Pulmonary artery endothelial cell (primary cell): ENCODE data around the gene NELFB. TPM values are rescaled to one million over a fixed set of nuclear protein-coding genes. Genes with fewer than 3 reads are reported as not detected.

Experiments used
- DNase-seq: peaks from one replicate; pipeline ENCODE4 v3.0.0-alpha.2; 2011; ENCODE audit warnings: low read depth, low spot score
- total RNA-seq: library from RNA; depleted of rRNA; stranded (reverse); fragments of >200 nt; gene quantifications from 2 replicates; pipeline ENCODE4 v1.2.3, GENCODE V29; 2014

Gene NELFB
- total RNA-seq, 1 donor from 2014 or later, result 78.1 TPM

DNA sequence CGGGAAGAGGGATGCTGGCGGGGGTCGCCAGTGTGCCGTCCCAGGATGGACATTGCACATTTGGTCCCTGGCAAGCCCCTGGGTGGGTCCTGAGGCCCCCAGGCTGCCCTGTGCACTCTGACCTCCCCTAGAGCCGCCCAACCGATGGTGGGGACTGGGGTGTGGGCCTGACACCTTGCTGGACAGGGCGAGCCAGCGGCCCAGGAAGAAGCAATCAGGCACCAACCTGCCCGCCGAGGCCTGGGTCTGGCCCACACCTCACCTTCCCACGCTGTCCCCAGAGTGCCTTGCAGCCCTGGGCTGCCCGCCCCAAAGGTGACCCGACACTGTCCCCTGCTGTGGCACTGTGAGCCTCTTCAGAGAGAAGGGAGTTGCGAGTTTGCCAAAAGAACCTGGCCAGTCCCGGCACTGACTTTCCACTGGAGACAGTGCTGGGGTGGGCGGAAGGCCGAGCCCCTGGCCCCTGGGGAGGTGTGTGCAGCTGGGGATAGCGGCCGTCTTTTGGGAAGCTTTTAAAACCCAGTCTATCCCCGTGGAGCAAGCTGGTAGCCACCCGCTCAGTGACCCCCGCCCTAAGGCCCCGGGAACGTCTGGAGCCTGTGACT is 58.9 kb downstream of the NELFB start:
- no peak for DNase-seq

DNA sequence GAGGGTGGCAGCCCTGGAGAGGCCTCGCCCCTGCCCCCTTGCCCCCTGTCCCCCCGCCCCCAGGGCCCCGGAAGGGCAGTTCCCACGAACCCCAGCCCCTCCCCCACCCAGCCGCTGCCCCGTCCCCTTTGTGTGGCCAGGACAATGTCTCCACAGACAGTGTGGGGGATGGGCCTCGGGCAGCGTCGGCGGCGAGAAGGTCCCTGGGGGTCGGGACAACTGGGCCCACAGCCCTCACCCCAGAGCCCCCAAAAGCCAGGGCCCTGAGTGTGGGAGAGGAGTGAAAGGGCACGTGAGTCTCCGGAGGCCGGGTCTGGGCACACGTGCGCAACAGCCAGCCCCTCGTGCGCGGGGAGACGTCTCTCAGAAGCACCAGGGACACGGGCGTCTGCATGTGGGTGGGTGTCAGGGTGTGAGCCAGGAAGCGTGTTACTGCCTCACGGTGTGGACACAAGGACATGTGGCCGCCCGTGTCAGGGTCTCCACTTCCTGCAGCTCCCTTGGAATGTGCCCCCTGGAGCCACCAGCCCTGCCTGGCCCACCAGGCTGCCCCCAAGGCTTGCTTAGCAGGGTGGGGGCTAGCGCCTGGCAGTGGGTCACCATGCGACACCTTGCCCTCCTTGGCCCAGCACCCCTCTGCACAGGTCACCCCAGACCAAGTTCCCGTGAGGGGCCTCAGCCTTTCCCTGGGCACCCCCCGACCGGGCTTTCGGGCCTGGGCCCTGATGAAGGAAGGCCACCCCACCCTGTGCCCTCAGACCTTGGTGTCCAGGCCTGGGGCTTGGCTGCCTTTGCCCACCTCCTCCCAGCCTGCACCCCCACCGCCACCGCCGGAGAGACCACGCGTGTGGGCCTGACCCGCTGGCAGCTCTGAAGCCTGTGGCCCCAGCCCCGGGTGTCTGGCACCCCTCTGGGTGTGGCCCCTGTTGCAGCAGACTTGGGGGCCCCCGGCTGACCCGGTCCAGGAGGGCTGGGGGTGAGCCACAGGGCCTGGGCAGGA is 59.7 kb downstream of the NELFB start:
- no peak for DNase-seq

DNA sequence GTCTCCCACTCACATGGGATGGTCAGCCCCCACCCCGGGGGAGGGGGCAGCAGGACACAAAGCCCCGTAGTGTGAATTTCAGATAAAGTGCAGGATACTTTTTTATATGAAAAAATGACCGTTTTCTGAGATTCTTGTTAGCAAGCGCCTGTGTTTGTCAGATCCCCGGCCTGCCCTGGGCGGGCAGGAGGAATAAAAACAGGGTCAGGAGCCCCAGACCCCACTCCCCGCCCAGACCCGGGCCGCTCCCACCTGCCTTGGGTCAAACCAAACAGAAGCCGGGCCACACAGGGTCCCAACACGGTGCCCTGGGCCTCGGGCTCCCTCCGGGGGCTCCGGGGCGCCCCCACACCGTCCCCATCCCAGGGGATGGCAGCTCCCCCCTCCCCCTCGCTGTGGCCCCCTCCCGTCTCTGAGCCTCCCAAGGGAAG is 60.5 kb downstream of the NELFB start:
- DNase-seq, result no peak

DNA sequence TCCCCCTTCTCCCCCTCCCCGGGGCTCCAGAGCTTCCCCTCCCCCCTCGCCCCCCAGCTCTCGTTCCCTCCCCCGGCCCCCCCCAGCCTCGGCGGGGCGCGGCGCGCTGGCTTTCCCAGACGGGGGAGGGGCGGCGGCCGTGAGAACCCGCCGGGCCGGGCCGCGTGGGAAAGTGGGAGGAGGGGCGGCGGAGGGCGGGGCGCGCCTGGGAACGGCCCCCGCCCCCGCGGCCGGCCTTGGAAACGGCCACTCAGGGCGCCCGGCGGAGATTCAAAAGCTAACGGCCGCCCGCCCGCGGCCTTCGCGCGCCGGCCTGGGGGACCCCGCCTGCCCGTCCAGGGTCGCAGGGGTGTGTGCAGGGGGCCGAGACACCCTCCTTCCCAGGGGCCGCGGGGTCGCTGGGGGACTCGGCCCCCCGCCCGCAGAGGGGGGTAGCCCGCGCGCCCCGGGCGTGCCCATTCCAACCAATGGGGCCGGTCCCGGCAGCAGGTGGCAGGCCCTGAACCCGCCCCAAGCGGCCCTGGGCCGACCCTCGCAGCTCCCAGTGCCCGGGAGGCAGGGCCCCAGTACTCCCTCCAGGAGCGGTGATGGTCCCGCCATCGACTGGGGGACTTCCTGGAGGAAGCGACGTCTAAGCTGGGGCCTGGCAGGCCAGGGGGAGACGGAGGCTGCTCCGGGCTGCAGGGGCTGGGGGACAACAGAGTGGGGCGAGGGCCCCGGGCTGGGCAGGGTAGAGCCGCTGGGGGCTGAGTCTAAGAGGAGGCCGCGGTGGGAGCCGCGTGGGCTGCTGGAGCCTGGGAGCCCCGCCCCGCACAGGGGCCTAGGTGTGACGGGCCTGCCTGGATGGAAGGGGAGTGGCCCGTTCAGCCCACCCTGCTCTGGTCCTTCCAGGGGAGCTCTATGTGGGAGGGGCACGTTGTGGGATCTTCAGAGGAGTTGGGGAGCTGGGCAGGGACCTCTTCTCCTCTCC is 61.2 kb downstream of the NELFB start:
- no peak for DNase-seq

DNA sequence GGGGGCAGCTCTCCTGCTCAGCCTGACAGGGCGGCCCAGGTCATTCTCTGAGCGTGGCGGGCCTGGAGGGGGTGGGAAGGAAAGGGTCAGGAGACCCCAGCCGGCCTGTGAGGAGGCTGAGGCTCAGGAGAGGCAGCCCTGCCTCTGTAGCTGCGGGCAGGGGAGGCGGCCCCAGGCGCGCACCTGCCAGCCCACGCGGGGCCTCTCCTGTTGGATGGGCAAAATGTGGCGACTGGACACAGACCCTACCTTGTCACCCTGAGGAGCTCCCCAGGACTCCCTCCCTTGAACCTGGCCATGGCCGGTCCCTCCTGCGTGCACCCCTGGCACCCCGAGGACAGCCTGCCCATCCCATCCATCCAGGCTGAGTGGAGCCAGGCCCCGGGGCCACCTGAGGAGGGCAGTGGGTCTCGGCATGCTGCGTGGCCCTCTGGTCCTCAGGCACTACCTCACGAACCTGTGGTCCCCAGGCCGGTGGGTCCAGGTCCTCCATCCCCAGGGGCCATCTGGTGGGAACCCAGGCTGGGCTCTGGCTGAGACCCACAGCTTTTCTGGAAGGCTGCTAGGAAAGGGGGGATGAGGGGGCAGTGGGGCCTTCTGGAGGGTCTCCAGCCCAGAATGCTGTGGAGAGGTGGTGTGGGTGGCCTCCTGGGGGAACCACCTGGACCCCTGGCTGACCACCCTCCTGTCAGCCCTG is 62.0 kb downstream of the NELFB start:
- no peak for DNase-seq

DNA sequence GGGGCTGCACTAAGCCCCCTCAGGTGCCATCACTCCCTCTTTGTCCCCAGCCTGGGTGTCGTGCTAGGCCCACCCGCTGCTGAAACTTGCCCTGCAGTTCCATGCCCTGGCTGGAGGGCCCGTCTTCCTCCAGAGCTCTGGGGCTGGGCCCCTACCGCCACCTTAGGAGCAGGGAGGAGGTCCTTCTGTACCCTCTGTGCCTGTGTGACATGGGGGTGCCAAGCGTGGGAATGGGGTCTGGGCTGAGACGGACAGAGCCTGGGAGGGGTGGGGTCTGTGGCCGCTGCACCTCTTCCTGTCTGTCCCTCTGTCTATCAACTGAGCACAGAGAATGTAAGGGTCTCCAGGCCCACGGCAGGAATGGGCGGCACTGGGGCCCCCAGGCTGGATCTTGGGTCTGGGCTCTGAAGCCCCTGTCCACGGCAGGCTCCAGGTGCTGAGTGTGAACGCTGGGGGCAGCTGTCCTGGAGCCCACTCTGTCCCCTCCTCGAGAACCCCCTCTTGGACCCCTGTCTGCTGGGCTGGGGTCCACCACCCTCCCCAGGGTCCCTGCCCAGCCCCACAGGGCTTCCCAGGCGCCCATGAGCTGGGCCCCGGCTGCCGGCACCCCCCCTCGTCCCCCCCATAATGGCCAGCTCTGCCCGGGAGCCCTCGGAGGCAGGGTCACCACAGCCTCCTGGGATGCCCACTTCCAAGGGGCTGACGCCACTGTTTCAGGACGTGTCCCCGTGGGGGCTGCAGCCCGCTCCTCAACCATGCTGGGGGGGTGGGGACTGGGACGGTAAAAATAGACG is 62.8 kb downstream of the NELFB start:
- DNase-seq, result no peak

DNA sequence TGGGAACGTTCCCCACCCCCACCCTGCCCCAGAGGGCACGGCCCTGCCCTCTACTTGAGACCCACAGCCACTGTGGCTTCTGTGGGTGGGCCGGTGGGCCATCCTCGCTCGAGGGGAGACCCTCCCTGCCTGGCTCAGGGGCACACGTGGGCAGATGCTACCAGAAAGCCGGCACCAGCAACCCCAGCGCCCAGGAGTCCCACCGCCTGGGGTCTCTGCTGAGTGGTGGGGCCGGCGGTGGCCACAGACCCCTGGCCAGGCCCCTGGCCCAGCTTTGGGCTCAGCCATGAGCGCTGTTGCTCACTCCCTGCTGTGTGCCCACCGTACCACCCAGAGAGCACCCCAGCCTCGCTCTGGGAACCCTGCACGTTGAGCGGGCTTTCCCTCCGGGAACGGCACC is 63.5 kb downstream of the NELFB start:
- no peak for DNase-seq

DNA sequence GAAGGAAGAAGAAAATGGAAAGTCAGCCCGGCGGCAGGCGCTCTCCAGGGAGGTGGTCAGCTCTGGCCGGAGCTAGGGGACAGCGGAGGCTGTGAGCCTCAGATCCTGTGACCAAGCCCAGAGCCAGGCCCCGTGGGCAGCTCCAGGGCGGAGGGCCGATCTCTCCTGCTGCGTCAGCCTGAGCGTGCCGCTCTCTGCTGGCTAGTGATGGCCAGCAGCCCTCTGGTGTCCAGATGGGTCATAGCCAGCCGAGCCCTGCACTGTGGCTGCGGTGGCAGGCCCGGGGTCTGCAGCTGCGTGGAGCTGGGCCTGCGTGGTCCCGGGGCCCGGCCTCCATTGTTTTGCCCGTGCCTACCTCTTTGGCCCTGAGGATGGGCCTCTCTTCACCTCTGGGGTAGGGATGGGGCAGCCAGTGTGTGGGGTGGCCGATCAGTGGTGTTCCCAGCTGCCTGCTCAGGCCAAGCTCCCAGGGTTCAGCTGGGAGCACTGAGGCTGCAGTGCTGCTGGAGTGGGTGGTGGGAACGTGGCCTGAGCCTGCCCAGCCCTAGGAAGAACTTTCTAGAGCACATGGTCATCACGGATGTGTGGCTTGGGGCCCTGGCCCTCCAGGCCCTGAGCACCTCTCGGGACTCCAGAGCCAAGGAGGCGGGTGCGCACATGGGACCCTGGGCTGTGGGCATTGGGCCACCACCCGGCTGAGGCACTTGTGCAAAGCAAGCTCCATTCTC is 64.0 kb downstream of the NELFB start:
- DNase-seq, result no peak

DNA sequence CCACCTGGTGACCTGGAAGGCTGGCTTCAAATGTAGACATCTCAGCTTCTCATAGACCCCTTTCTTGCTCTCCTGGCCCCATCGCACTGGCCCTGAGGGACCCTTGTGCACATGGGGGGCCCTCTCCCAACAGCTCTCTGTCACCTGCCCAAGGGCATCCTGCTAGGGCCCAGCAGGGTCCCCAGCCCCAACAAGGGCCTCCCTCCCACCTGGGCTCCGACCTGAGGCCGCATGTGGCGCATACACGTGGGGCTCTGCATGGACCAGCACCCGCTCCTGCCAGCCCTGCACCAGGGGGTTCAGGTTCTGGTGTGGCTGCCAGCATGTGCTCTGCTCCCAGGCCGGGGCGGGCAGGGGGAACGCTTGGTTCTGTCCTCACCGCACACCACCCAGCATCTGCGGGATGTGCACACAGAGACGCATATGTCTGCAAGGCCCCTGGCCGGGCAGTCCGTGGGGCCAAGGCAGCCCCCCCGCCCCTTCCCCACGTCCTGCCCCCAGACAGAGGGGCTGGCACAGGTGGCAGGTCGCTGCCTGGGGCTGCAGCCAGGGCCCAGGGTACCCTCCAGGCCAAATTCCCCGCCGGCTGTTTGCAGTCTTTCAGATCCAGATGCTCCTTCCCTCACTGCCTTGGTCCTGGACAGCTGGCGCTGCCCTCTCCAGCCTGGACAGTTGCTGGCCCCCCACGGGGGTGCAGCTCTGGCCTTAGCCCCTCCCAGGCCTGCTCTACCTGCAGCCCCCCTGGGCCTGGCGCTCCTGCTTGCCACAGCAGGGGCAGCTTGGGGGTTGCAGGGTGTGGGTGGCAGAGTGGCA is 64.8 kb downstream of the NELFB start:
- no peak for DNase-seq

DNA sequence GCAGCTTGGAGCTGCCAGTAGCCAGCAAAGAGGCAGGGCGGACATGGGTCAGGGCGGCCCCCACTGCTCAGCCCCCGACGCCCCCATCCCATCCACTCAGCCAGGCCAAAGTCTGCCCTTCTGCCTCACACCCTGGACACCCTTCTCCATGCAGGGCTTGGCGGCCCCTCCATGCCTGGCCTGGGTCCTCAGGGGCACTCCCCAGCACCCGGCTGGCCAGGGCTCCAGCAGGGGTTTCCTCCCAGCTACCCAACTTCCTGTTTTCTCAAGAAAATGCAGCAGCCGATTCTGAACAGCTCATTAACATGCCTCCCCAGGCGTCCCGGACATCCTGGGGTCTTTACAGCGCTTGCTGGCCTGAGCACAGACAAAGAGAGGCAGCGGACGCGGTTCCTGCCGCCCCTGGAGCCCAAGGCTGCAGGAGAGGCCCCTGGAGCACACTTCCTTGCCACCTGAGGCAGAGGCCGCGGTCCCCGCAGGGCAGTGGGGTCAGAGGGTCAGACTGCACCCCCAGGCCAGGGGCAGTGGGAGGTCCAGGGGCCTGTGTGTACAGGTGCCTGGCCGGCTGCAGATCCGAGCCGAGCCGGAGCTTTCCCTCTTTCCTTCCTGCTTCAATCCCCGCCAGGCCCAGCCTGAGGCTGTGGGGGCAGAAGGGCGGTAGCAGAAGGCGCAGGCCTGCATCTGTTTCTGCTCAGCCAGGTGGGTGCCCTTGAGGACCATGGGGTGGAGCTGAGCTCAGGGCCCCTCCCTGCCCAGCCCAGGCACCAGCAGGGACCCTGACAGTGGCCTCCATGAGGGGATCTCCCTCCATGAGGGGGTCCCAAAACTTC is 65.6 kb downstream of the NELFB start:
- no peak for DNase-seq

DNA sequence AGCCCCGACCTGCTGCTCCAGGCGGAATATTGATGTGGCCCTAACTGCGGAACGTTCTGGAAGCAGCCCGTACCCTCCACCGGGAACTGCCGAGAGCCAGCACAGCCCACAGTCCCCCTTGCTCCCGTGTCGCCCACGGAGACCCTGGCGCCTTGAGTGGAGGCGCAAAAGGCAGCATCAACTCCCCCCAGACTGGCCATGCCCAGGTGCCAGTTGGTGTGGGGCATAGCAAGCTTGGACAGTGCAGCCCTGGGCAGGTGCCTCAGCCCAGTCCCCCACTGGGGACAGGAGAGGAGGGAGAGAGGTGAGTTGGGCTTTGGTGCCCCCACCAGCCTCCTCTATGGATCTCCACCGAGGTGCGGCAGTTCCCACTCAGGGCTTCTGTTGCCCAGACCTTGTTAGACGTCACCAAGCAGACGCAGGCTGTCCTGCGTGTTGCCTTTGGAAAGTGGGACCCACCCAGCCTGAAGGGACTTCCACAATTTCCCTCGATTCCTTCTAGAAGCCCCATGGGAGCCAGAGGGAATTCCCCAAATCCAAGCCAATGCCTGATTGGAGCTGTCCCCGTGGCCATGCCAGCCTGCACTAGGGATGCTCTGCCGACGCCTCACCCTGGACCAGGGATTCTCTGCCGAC is 66.7 kb downstream of the NELFB start:
- DNase-seq, result no peak

Other genes with a start within 250 kb of the NELFB start
- 7.9 and 15.7 TPM in 2 replicates for gene ABCA2, start 227.1 kb upstream of the NELFB start, total RNA-seq
- gene FUT7, start 223.2 kb upstream of the NELFB start, total RNA-seq, result not detected in 2 replicates
- gene NPDC1, start 209.2 kb upstream of the NELFB start, total RNA-seq, result 31.2 and 33.0 TPM in 2 replicates
- not detected in 2 replicates for gene ENTPD2, start 201.3 kb upstream of the NELFB start, total RNA-seq
- gene SAPCD2, start 184.8 kb upstream of the NELFB start, total RNA-seq, result 17.6 and 31.1 TPM in 2 replicates
- gene UAP1L1, start 177.8 kb upstream of the NELFB start, total RNA-seq, result 15.4 and 17.0 TPM in 2 replicates
- 58.1 and 76.7 TPM in 2 replicates for gene MAN1B1, start 168.3 kb upstream of the NELFB start, total RNA-seq
- 73.7 and 133 TPM in 2 replicates for gene DPP7, start 140.6 kb upstream of the NELFB start, total RNA-seq
- gene GRIN1, start 116.2 kb upstream of the NELFB start, total RNA-seq, result 0.04 and 0.26 TPM in 2 replicates
- gene LRRC26, start 85.3 kb upstream of the NELFB start, total RNA-seq, result not detected in 2 replicates
- not detected in 2 replicates for gene TMEM210, start 83.3 kb upstream of the NELFB start, total RNA-seq
- 24.4 and 30.5 TPM in 2 replicates for gene ANAPC2, start 66.8 kb upstream of the NELFB start, total RNA-seq
- gene SSNA1, start 66.7 kb upstream of the NELFB start, total RNA-seq, result 107 and 115 TPM in 2 replicates
- 5.1 and 6.4 TPM in 2 replicates for gene TPRN, start 54.6 kb upstream of the NELFB start, total RNA-seq
- 26.1 and 34.2 TPM in 2 replicates for gene TMEM203, start 49.7 kb upstream of the NELFB start, total RNA-seq
- 3.5 and 4.2 TPM in 2 replicates for gene NDOR1, start 49.6 kb upstream of the NELFB start, total RNA-seq
- gene RNF208, start 33.1 kb upstream of the NELFB start, total RNA-seq, result 0.07 and 0.33 TPM in 2 replicates
- gene CYSRT1, start 30.2 kb upstream of the NELFB start, total RNA-seq, result 0.11 and 0.46 TPM in 2 replicates
- 0.07 TPM in 2 replicates for gene RNF224, start 27.8 kb upstream of the NELFB start, total RNA-seq
- gene SLC34A3, start 24.4 kb upstream of the NELFB start, total RNA-seq, result not detected in 2 replicates
- 279 and 476 TPM in 2 replicates for gene TUBB4B, start 14.0 kb upstream of the NELFB start, total RNA-seq
- gene STPG3, start 4.0 kb upstream of the NELFB start, total RNA-seq, result not detected in 2 replicates
- gene TOR4A, start 22.4 kb downstream of the NELFB start, total RNA-seq, result 28.9 and 35.3 TPM in 2 replicates
- gene NRARP, start 46.9 kb downstream of the NELFB start, total RNA-seq, result 14.0 and 16.0 TPM in 2 replicates
- gene EXD3, start 167.8 kb downstream of the NELFB start, total RNA-seq, result 14.2 and 24.3 TPM in 2 replicates
- gene NOXA1, start 168.1 kb downstream of the NELFB start, total RNA-seq, result 0.11 and 0.66 TPM in 2 replicates
- 0.04 and 0.07 TPM in 2 replicates for gene ENTPD8, start 186.0 kb downstream of the NELFB start, total RNA-seq
- 20.6 and 23.9 TPM in 2 replicates for gene NSMF, start 204.0 kb downstream of the NELFB start, total RNA-seq